Astrocyte (in vitro differentiated cells and primary cell): ENCODE measurements around the gene LRRC4C. TPM values are rescaled to one million over a fixed set of nuclear protein-coding genes. Genes with fewer than 3 reads are reported as not detected.

Experiments
- DNase-seq: peaks from one replicate; pipeline ENCODE4 v3.0.0-alpha.2; 2010; ENCODE audit warnings: low read depth
- FAIRE-seq: peaks from 2 replicates; lab custom pipeline; 2011; peaks lifted over from hg19 to GRCh38; lab: Jason Lieb, UNC
- H2AFZ ChIP-seq: 2 replicates; pipeline ENCODE4 v1.6.0; 2012; ENCODE audit warnings: low read depth, low read length, inconsistent platforms
- H3K27ac ChIP-seq: 2 replicates; pipeline ENCODE4 v1.5.1; 2011; ENCODE audit warnings: low read depth, low read length, inconsistent platforms
- H3K27me3 ChIP-seq: 2 replicates; pipeline ENCODE4 v1.6.0; 2011; ENCODE audit warnings: low read length, inconsistent platforms; ENCODE audit not compliant: insufficient read depth
- H3K36me3 ChIP-seq: 2 replicates; pipeline ENCODE4 v1.5.1; 2011; ENCODE audit warnings: low read length, inconsistent platforms; ENCODE audit not compliant: insufficient read depth
- H3K4me1 ChIP-seq: 2 replicates; pipeline ENCODE4 v1.5.1; 2011; ENCODE audit warnings: low read length, inconsistent platforms; ENCODE audit not compliant: insufficient read depth
- H3K4me2 ChIP-seq: 2 replicates; pipeline ENCODE4 v1.6.0; 2012; ENCODE audit warnings: low read length, inconsistent platforms
- H3K4me3 ChIP-seq: 2 replicates; pipeline ENCODE4 v1.5.1; 2011; ENCODE audit warnings: low read depth, mild to moderate bottlenecking, low read length, inconsistent platforms; ENCODE audit not compliant: insufficient read depth
- H3K79me2 ChIP-seq: 2 replicates; pipeline ENCODE4 v1.6.0; 2012; ENCODE audit warnings: mild to moderate bottlenecking, low read length, inconsistent platforms; ENCODE audit not compliant: insufficient read depth
- H3K9ac ChIP-seq: 2 replicates; pipeline ENCODE4 v1.6.0; 2012; ENCODE audit warnings: mild to moderate bottlenecking, low read length, inconsistent platforms
- H3K9me3 ChIP-seq: 2 replicates; pipeline ENCODE4 v1.5.1; 2012; ENCODE audit warnings: low read depth, mild to moderate bottlenecking, low read length, inconsistent platforms; ENCODE audit not compliant: insufficient read depth
- H4K20me1 ChIP-seq: 2 replicates; pipeline ENCODE4 v1.6.0; 2012; ENCODE audit warnings: low read length, inconsistent platforms; ENCODE audit not compliant: insufficient read depth
- H3K27ac Mint-ChIP-seq: one replicate; pipeline ENCODE4 v1.8.0; 2021; ENCODE audit warnings: mild to moderate bottlenecking, mixed read lengths; ENCODE audit not compliant: unreplicated experiment
- H3K27me3 Mint-ChIP-seq: one replicate; pipeline ENCODE4 v1.8.0; 2021; ENCODE audit warnings: low read depth, mixed read lengths; ENCODE audit not compliant: unreplicated experiment
- H3K36me3 Mint-ChIP-seq: one replicate; pipeline ENCODE4 v1.8.0; 2021; ENCODE audit warnings: low read depth, mixed read lengths; ENCODE audit not compliant: unreplicated experiment
- H3K4me1 Mint-ChIP-seq: one replicate; pipeline ENCODE4 v1.8.0; 2021; ENCODE audit warnings: low read depth, mixed read lengths; ENCODE audit not compliant: unreplicated experiment
- H3K4me3 Mint-ChIP-seq: one replicate; pipeline ENCODE4 v1.8.0; 2021; ENCODE audit warnings: mild to moderate bottlenecking, moderate library complexity, mixed read lengths; ENCODE audit not compliant: unreplicated experiment
- H3K9me3 Mint-ChIP-seq: one replicate; pipeline ENCODE4 v1.8.0; 2021; ENCODE audit warnings: mild to moderate bottlenecking, mixed read lengths; ENCODE audit not compliant: unreplicated experiment
- EZH2 ChIP-seq: IDR thresholded peaks from 2 replicates; pipeline ENCODE4 v1.6.1; 2012; ENCODE audit warnings: mild to moderate bottlenecking, low read length, inconsistent platforms; ENCODE audit not compliant: insufficient read depth
- total RNA-seq: library from RNA; stranded (reverse); gene quantifications from 2 replicates; pipeline ENCODE4 v1.2.1, GENCODE V29; 2021
- TF ChIP-seq, protein P1 (sequence below): IDR thresholded peaks from 2 replicates; pipeline ENCODE4 v1.5.1; 2011; ENCODE audit warnings: low read depth, mild to moderate bottlenecking, inconsistent platforms, low read length, moderate library complexity; ENCODE audit not compliant: insufficient read depth

The LRRC4C gene
- total RNA-seq, 1 donor from 2014 or later = 9.0 TPM

DNA sequence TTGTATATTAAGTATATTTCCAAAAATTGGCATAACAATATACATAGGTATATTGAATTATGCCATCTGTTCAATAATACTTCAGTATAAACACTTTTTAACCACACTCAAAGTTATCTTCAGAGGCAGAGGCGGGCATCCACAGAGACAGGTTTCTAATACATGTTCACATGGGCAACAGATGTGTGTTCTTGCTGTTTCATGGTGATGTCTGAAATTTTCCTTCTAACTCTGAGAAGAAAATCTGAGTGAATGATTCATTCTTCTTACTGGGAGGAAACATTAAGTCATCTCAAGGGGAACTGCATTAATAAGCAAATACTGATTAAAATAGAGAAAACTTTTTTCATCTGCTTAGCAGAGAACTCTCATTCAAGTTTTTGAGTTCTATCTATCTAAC is 1074.5 kb downstream of the LRRC4C start:
- TF ChIP-seq EZH2 = no peak
- TF ChIP-seq, protein P1, sequence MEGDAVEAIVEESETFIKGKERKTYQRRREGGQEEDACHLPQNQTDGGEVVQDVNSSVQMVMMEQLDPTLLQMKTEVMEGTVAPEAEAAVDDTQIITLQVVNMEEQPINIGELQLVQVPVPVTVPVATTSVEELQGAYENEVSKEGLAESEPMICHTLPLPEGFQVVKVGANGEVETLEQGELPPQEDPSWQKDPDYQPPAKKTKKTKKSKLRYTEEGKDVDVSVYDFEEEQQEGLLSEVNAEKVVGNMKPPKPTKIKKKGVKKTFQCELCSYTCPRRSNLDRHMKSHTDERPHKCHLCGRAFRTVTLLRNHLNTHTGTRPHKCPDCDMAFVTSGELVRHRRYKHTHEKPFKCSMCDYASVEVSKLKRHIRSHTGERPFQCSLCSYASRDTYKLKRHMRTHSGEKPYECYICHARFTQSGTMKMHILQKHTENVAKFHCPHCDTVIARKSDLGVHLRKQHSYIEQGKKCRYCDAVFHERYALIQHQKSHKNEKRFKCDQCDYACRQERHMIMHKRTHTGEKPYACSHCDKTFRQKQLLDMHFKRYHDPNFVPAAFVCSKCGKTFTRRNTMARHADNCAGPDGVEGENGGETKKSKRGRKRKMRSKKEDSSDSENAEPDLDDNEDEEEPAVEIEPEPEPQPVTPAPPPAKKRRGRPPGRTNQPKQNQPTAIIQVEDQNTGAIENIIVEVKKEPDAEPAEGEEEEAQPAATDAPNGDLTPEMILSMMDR = no peak
- H3K79me2 ChIP-seq = no peaks in the 10 kb centered on the region
- FAIRE-seq (no peak), DNase-seq (peak; percentile 60)
- H3K4me3 ChIP-seq = no peak overlapping the region
- Mint-ChIP-seq H3K9me3 (no peaks in the 10 kb centered on the region), H3K4me1 (no peaks in the 10 kb centered on the region), H3K4me3 (no peak overlapping the region), H3K27me3 (no peaks in the 10 kb centered on the region), H3K36me3 (no peaks in the 10 kb centered on the region), H3K27ac (peak overlapping the region; percentile 12)
- no peaks in the 10 kb centered on the region for H3K36me3 ChIP-seq
- H3K4me2 ChIP-seq = no peak overlapping the region
- no peaks in the 10 kb centered on the region for H3K9me3 ChIP-seq
- H3K27me3 ChIP-seq = no peaks in the 10 kb centered on the region
- no peaks in the 10 kb centered on the region for H4K20me1 ChIP-seq
- H3K9ac ChIP-seq = no peak overlapping the region
- H3K27ac ChIP-seq = peak overlapping the region; percentile 27
- H3K4me1 ChIP-seq = peaks cover 3% of the 10 kb centered on the region
- H2AFZ ChIP-seq = no peak overlapping the region

DNA sequence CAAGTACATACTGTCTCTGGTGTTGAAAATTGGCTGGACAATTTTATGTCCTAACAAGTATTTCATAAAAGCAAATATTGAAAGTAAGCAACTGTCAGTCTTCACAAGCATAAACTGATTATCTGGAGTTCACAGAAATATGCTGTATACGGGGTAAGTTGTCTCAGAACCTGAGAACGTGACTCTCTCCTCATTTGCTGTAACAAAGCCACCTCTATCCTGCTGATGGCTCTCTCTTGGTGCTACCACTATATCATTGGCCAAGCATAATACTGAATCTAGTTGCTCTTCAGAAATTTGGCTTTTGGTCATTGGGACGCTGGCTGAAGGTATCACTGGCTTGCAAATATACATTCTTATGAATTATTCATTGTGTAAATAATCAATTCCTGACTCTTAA is 1078.0 kb downstream of the LRRC4C start:
- Histone ChIP-seq H2AFZ (no peak overlapping the region), H4K20me1 (no peaks in the 10 kb centered on the region), H3K27ac (no peak overlapping the region), H3K4me3 (no peak overlapping the region), H3K27me3 (no peaks in the 10 kb centered on the region), H3K9ac (no peak overlapping the region), H3K4me2 (no peak overlapping the region), H3K9me3 (no peaks in the 10 kb centered on the region), H3K36me3 (no peaks in the 10 kb centered on the region), H3K79me2 (no peaks in the 10 kb centered on the region), H3K4me1 (no peaks in the 10 kb centered on the region)
- Mint-ChIP-seq H3K4me3 (no peak overlapping the region), H3K27me3 (no peaks in the 10 kb centered on the region), H3K9me3 (no peaks in the 10 kb centered on the region), H3K27ac (no peak overlapping the region), H3K36me3 (no peaks in the 10 kb centered on the region), H3K4me1 (no peaks in the 10 kb centered on the region)
- DNase-seq = no peak
- TF ChIP-seq, protein P1 = no peak
- no peak for TF ChIP-seq EZH2
- FAIRE-seq = no peak

DNA sequence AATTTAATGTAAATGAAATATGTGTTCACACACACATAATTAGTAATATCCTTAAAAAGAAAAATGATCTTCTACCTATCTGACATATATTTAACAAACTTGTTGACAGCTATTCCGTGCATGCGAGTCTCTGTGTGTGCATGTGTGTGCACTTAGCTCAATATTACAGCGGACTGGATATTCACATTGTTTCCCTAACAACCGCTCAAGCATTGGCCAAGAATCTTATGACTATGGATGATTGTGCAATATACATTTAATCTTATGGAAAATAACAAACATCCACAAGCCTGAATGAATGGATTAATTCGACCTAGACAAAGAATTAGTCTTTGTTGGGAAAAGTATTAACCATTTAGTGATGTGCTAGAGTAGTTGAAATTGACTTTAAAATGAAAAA is 1078.6 kb downstream of the LRRC4C start:
- Mint-ChIP-seq H3K4me3 (no peak overlapping the region), H3K4me1 (no peaks in the 10 kb centered on the region), H3K9me3 (no peaks in the 10 kb centered on the region), H3K27ac (no peak overlapping the region), H3K36me3 (no peaks in the 10 kb centered on the region), H3K27me3 (no peaks in the 10 kb centered on the region)
- TF ChIP-seq EZH2 = no peak
- TF ChIP-seq, protein P1 = no peak
- no peaks in the 10 kb centered on the region for H3K36me3 ChIP-seq
- no peaks in the 10 kb centered on the region for H4K20me1 ChIP-seq
- DNase-seq (no peak), FAIRE-seq (no peak)
- H2AFZ ChIP-seq = no peak overlapping the region
- H3K4me3 ChIP-seq = no peak overlapping the region
- H3K27me3 ChIP-seq = no peaks in the 10 kb centered on the region
- H3K9me3 ChIP-seq = no peaks in the 10 kb centered on the region
- no peaks in the 10 kb centered on the region for H3K4me1 ChIP-seq
- no peaks in the 10 kb centered on the region for H3K79me2 ChIP-seq
- H3K27ac ChIP-seq = no peak overlapping the region
- H3K4me2 ChIP-seq = no peak overlapping the region
- no peak overlapping the region for H3K9ac ChIP-seq
